ENCODE data around the gene DPYD. TPM values are rescaled to one million over a fixed set of nuclear protein-coding genes. Genes with fewer than 3 reads are reported as not detected.

Gene DPYD
- total and polyA plus RNA-seq, 4 donors = 3.7 to 25.5 (median 10.6) TPM

GRCh38 chr1:97066860-97067259, 854.0 kb downstream of the DPYD start:
- DNase-seq (ENCODE audit: low read depth in 4 of 6, low spot score in 6 of 6) = no peak
- H3K27me3 ChIP-seq (ENCODE audit: control insufficient read depth, insufficient read depth, low read length) = no peaks in the 10 kb centered on the region
- H3K4me3 ChIP-seq (ENCODE audit: low read depth, low read length) = no peak overlapping the region
- no peak overlapping the region for H3K27ac ChIP-seq (ENCODE audit: low read depth, low read length)
- H3K9me3 ChIP-seq (ENCODE audit: control insufficient read depth, insufficient read depth, low read length) = peaks cover 1% of the 10 kb centered on the region
- H3K36me3 ChIP-seq (ENCODE audit: control insufficient read depth, insufficient read depth, low read length) = no peaks in the 10 kb centered on the region
- no peaks in the 10 kb centered on the region for H3K4me1 ChIP-seq (ENCODE audit: control insufficient read depth, insufficient read depth, low read length)

GRCh38 chr1:97063532-97063931, 857.3 kb downstream of the DPYD start:
- no peak overlapping the region for H3K4me3 ChIP-seq (ENCODE audit: low read depth, low read length)
- no peak overlapping the region for H3K27ac ChIP-seq (ENCODE audit: low read depth, low read length)
- no peaks in the 10 kb centered on the region for H3K27me3 ChIP-seq (ENCODE audit: control insufficient read depth, insufficient read depth, low read length)
- no peaks in the 10 kb centered on the region for H3K4me1 ChIP-seq (ENCODE audit: control insufficient read depth, insufficient read depth, low read length)
- H3K9me3 ChIP-seq (ENCODE audit: control insufficient read depth, insufficient read depth, low read length) = peaks cover 7% of the 10 kb centered on the region
- H3K36me3 ChIP-seq (ENCODE audit: control insufficient read depth, insufficient read depth, low read length) = no peaks in the 10 kb centered on the region
- no peak for DNase-seq (ENCODE audit: low read depth in 4 of 6, low spot score in 6 of 6)

GRCh38 chr1:97061604-97062003, 859.2 kb downstream of the DPYD start:
- no peaks in the 10 kb centered on the region for H3K4me1 ChIP-seq (ENCODE audit: control insufficient read depth, insufficient read depth, low read length)
- no peak for DNase-seq (ENCODE audit: low read depth in 4 of 6, low spot score in 6 of 6)
- no peaks in the 10 kb centered on the region for H3K27me3 ChIP-seq (ENCODE audit: control insufficient read depth, insufficient read depth, low read length)
- no peak overlapping the region for H3K27ac ChIP-seq (ENCODE audit: low read depth, low read length)
- H3K36me3 ChIP-seq (ENCODE audit: control insufficient read depth, insufficient read depth, low read length) = no peaks in the 10 kb centered on the region
- H3K9me3 ChIP-seq (ENCODE audit: control insufficient read depth, insufficient read depth, low read length) = peaks cover 13% of the 10 kb centered on the region
- no peak overlapping the region for H3K4me3 ChIP-seq (ENCODE audit: low read depth, low read length)
- 100% methylated on average over 1 of the region's 2 CpGs for WGBS (ENCODE audit: insufficient coverage)

GRCh38 chr1:97056386-97056785, 864.4 kb downstream of the DPYD start:
- WGBS (ENCODE audit: insufficient coverage) = 100% methylated on average over 2 of the region's 2 CpGs
- Histone ChIP-seq H3K9me3 (ENCODE audit: control insufficient read depth, insufficient read depth, low read length) (peaks cover 13% of the 10 kb centered on the region), H3K27me3 (ENCODE audit: control insufficient read depth, insufficient read depth, low read length) (no peaks in the 10 kb centered on the region), H3K4me1 (ENCODE audit: control insufficient read depth, insufficient read depth, low read length) (no peaks in the 10 kb centered on the region), H3K4me3 (ENCODE audit: low read depth, low read length) (no peak overlapping the region), H3K27ac (ENCODE audit: low read depth, low read length) (no peak overlapping the region), H3K36me3 (ENCODE audit: control insufficient read depth, insufficient read depth, low read length) (no peaks in the 10 kb centered on the region)
- DNase-seq (ENCODE audit: low read depth in 4 of 6, low spot score in 6 of 6) = no peak

- no CpG with 5 or more reads among the region's 2 CpGs for WGBS (ENCODE audit: insufficient coverage)
- Histone ChIP-seq H3K27ac (ENCODE audit: low read depth, low read length) (no peak overlapping the region), H3K4me1 (ENCODE audit: control insufficient read depth, insufficient read depth, low read length) (no peaks in the 10 kb centered on the region), H3K9me3 (ENCODE audit: control insufficient read depth, insufficient read depth, low read length) (peaks cover 10% of the 10 kb centered on the region), H3K36me3 (ENCODE audit: control insufficient read depth, insufficient read depth, low read length) (no peaks in the 10 kb centered on the region), H3K4me3 (ENCODE audit: low read depth, low read length) (no peak overlapping the region), H3K27me3 (ENCODE audit: control insufficient read depth, insufficient read depth, low read length) (no peaks in the 10 kb centered on the region)
- peak in 3 of 6 donors; percentile 4 to 85 (median 41) for DNase-seq (ENCODE audit: low read depth in 4 of 6, low spot score in 6 of 6)
These were observed 867.6 kb downstream of the DPYD start for GRCh38 chr1:97053268-97053667.

- DNase-seq (ENCODE audit: low read depth in 4 of 6, low spot score in 6 of 6) = no peak
- Histone ChIP-seq H3K4me3 (ENCODE audit: low read depth, low read length) (no peak overlapping the region), H3K27ac (ENCODE audit: low read depth, low read length) (no peak overlapping the region), H3K9me3 (ENCODE audit: control insufficient read depth, insufficient read depth, low read length) (peaks cover 6% of the 10 kb centered on the region), H3K4me1 (ENCODE audit: control insufficient read depth, insufficient read depth, low read length) (no peaks in the 10 kb centered on the region), H3K36me3 (ENCODE audit: control insufficient read depth, insufficient read depth, low read length) (no peaks in the 10 kb centered on the region), H3K27me3 (ENCODE audit: control insufficient read depth, insufficient read depth, low read length) (no peaks in the 10 kb centered on the region)
These were observed 869.0 kb downstream of the DPYD start for GRCh38 chr1:97051823-97052222.

GRCh38 chr1:97050506-97050905, 870.3 kb downstream of the DPYD start:
- Histone ChIP-seq H3K9me3 (ENCODE audit: control insufficient read depth, insufficient read depth, low read length) (no peaks in the 10 kb centered on the region), H3K4me3 (ENCODE audit: low read depth, low read length) (no peak overlapping the region), H3K27ac (ENCODE audit: low read depth, low read length) (no peak overlapping the region), H3K36me3 (ENCODE audit: control insufficient read depth, insufficient read depth, low read length) (no peaks in the 10 kb centered on the region), H3K27me3 (ENCODE audit: control insufficient read depth, insufficient read depth, low read length) (no peaks in the 10 kb centered on the region), H3K4me1 (ENCODE audit: control insufficient read depth, insufficient read depth, low read length) (no peaks in the 10 kb centered on the region)
- peak in 2 of 6 donors; percentile 28 to 80 for DNase-seq (ENCODE audit: low read depth in 4 of 6, low spot score in 6 of 6)
- WGBS (ENCODE audit: insufficient coverage) = no CpG with 5 or more reads among the region's 1 CpG

- Histone ChIP-seq H3K27ac (ENCODE audit: low read depth, low read length) (no peak overlapping the region), H3K9me3 (ENCODE audit: control insufficient read depth, insufficient read depth, low read length) (no peaks in the 10 kb centered on the region), H3K4me1 (ENCODE audit: control insufficient read depth, insufficient read depth, low read length) (no peaks in the 10 kb centered on the region), H3K36me3 (ENCODE audit: control insufficient read depth, insufficient read depth, low read length) (no peaks in the 10 kb centered on the region), H3K4me3 (ENCODE audit: low read depth, low read length) (no peak overlapping the region), H3K27me3 (ENCODE audit: control insufficient read depth, insufficient read depth, low read length) (no peaks in the 10 kb centered on the region)
- no CpG with 5 or more reads among the region's 2 CpGs for WGBS (ENCODE audit: insufficient coverage)
- peak in 1 of 6 donors; percentile 30 for DNase-seq (ENCODE audit: low read depth in 4 of 6, low spot score in 6 of 6)
These were observed 873.4 kb downstream of the DPYD start for GRCh38 chr1:97047421-97047793.

GRCh38 chr1:97046765-97047420, 873.9 kb downstream of the DPYD start:
- WGBS (ENCODE audit: insufficient coverage) = 100% methylated on average over 2 of the region's 5 CpGs
- Histone ChIP-seq H3K36me3 (ENCODE audit: control insufficient read depth, insufficient read depth, low read length) (no peaks in the 10 kb centered on the region), H3K4me1 (ENCODE audit: control insufficient read depth, insufficient read depth, low read length) (no peaks in the 10 kb centered on the region), H3K27me3 (ENCODE audit: control insufficient read depth, insufficient read depth, low read length) (no peaks in the 10 kb centered on the region), H3K4me3 (ENCODE audit: low read depth, low read length) (no peak overlapping the region), H3K9me3 (ENCODE audit: control insufficient read depth, insufficient read depth, low read length) (no peaks in the 10 kb centered on the region), H3K27ac (ENCODE audit: low read depth, low read length) (no peak overlapping the region)
- DNase-seq (ENCODE audit: low read depth in 4 of 6, low spot score in 6 of 6) = peak in 1 of 6 donors; percentile 41

GRCh38 chr1:97044159-97044760, 876.6 kb downstream of the DPYD start:
- no peak overlapping the region for H3K4me3 ChIP-seq (ENCODE audit: low read depth, low read length)
- no peaks in the 10 kb centered on the region for H3K27me3 ChIP-seq (ENCODE audit: control insufficient read depth, insufficient read depth, low read length)
- no peak overlapping the region for H3K27ac ChIP-seq (ENCODE audit: low read depth, low read length)
- 95% methylated on average over 6 of the region's 7 CpGs for WGBS (ENCODE audit: insufficient coverage)
- peaks cover 1% of the 10 kb centered on the region for H3K9me3 ChIP-seq (ENCODE audit: control insufficient read depth, insufficient read depth, low read length)
- no peak for DNase-seq (ENCODE audit: low read depth in 4 of 6, low spot score in 6 of 6)
- H3K36me3 ChIP-seq (ENCODE audit: control insufficient read depth, insufficient read depth, low read length) = no peaks in the 10 kb centered on the region
- no peaks in the 10 kb centered on the region for H3K4me1 ChIP-seq (ENCODE audit: control insufficient read depth, insufficient read depth, low read length)
